ENCODE results near the gene ERO1B.

DNA sequence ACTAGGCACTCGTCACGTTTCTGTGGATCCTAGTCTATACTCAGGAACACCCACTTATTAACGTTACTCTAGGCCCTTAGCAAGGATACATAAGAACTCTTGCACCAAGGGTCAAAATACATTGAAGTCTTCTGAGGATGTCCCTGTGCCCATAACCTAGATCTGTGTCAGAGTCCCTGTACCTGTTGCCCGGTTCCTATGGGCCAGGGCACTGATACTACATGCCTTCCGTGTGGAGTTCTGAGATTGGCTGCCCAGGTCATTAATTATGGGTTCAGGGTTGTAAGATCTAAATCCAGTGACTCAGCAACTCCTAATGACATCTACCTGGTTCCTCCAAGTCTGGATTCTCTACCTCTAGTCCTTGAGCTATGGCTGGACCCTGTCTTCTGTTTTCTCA is 69.9 kb downstream of the ERO1B start:
- TF ChIP-seq, protein P1, sequence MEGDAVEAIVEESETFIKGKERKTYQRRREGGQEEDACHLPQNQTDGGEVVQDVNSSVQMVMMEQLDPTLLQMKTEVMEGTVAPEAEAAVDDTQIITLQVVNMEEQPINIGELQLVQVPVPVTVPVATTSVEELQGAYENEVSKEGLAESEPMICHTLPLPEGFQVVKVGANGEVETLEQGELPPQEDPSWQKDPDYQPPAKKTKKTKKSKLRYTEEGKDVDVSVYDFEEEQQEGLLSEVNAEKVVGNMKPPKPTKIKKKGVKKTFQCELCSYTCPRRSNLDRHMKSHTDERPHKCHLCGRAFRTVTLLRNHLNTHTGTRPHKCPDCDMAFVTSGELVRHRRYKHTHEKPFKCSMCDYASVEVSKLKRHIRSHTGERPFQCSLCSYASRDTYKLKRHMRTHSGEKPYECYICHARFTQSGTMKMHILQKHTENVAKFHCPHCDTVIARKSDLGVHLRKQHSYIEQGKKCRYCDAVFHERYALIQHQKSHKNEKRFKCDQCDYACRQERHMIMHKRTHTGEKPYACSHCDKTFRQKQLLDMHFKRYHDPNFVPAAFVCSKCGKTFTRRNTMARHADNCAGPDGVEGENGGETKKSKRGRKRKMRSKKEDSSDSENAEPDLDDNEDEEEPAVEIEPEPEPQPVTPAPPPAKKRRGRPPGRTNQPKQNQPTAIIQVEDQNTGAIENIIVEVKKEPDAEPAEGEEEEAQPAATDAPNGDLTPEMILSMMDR (IDR thresholded peaks at IDR 0.05): no peak
- TF ChIP-seq ZBTB21 (CRISPR knock-in tag; IDR thresholded peaks at IDR 0.05; ENCODE audit: borderline replicate concordance) (no peak), MXD4 (CRISPR knock-in tag; IDR thresholded peaks at IDR 0.05; ENCODE audit: borderline replicate concordance) (no peak)
- TF ChIP-seq, protein P2, sequence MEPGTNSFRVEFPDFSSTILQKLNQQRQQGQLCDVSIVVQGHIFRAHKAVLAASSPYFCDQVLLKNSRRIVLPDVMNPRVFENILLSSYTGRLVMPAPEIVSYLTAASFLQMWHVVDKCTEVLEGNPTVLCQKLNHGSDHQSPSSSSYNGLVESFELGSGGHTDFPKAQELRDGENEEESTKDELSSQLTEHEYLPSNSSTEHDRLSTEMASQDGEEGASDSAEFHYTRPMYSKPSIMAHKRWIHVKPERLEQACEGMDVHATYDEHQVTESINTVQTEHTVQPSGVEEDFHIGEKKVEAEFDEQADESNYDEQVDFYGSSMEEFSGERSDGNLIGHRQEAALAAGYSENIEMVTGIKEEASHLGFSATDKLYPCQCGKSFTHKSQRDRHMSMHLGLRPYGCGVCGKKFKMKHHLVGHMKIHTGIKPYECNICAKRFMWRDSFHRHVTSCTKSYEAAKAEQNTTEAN (CRISPR knock-in tag; IDR thresholded peaks at IDR 0.05): no peak
- TF ChIP-seq, protein P3, sequence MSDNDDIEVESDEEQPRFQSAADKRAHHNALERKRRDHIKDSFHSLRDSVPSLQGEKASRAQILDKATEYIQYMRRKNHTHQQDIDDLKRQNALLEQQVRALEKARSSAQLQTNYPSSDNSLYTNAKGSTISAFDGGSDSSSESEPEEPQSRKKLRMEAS (CRISPR knock-in tag; IDR thresholded peaks at IDR 0.05): no peak

Data from WTC11 (cell line).